GM08714 (cell line): ENCODE results near the gene MARCHF5.
"Not testable (repeated sequence)": the region's sequence is repeated elsewhere in the genome, so short reads cannot be mapped to it uniquely, and the experiment has no call there.

Experiments
- H3K4me3 ChIP-seq: fragments of 200-500 bp; sonication (Bioruptor generic); 2 replicates; pipeline ENCODE4 v1.5.1; 2014; ENCODE audit warnings: mild to moderate bottlenecking, low read length, inconsistent platforms
- ZNF274 ChIP-seq: IDR thresholded peaks from 2 replicates; pipeline ENCODE4 v1.6.1; 2012; ENCODE audit warnings: mild to moderate bottlenecking, low read depth, low read length

The MARCHF5 gene

GRCh38 chr10:92395271-92395670 lies 104.3 kb downstream of the MARCHF5 start:
- no peak overlapping the region for H3K4me3 ChIP-seq
- no peak for TF ChIP-seq ZNF274

- H3K4me3 ChIP-seq = not testable (repeated sequence)
These were observed 111.3 kb downstream of the MARCHF5 start for GRCh38 chr10:92402234-92402633.
